Measurements from ENCODE around the gene FRRS1L.
A peak's percentile ranks its signal among the peaks of the same experiment; 100 is the strongest.

DNA sequence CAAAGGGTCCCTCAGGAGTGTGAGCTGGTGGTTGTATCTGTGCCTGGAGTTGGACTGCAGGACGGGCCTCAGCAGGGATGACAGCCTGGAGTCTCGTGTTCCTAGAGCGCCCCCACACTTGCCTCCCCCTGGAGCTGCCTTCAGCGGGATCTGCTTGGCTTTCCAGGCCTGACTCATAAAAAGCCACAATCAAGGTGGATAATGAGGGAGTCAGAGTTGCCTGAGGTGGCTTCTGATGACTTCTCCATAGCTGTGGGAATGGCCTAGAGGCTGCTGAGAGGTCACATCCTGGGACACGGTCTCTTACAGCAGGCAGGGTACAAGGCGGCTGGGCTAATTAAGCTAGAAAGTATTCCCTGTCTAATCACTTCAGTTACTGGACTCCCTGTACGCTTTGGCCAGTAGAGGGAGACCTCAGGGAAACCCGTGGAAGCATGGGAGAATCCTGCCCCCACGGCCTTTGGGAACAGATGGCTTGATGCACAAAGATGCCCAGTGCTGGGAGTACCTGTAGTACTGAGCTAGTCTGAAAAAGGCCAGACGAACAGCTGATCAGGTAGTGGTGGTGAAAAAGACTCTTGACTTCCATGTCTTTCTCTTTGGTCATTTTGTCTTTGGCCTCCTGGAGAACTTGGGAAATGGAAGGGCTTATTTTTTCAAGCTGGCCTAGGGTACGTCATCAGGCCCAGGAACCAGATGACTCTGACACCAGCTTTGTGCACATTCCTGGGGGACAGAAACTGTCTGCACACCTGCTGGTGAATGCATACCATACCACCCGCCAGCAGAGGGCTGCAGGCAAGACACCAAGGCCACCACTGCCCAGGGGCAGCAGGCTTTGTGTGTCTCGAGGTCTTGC lies 16.1 kb upstream of the FRRS1L start:
- TF ChIP-seq, protein P1, sequence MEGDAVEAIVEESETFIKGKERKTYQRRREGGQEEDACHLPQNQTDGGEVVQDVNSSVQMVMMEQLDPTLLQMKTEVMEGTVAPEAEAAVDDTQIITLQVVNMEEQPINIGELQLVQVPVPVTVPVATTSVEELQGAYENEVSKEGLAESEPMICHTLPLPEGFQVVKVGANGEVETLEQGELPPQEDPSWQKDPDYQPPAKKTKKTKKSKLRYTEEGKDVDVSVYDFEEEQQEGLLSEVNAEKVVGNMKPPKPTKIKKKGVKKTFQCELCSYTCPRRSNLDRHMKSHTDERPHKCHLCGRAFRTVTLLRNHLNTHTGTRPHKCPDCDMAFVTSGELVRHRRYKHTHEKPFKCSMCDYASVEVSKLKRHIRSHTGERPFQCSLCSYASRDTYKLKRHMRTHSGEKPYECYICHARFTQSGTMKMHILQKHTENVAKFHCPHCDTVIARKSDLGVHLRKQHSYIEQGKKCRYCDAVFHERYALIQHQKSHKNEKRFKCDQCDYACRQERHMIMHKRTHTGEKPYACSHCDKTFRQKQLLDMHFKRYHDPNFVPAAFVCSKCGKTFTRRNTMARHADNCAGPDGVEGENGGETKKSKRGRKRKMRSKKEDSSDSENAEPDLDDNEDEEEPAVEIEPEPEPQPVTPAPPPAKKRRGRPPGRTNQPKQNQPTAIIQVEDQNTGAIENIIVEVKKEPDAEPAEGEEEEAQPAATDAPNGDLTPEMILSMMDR (conservative IDR thresholded peaks at IDR 0.05) = peak; percentile 87
- TF ChIP-seq ZFX (IDR thresholded peaks at IDR 0.05) = no peak

All from C4-2B (cell line).